Smooth muscle cell (in vitro differentiated cells): ENCODE data around the gene DGKG. TPM values are rescaled to one million over a fixed set of nuclear protein-coding genes. Genes with fewer than 3 reads are reported as not detected.

Source experiments
- DNase-seq: peaks from one replicate; lab custom pipeline; 2025; ENCODE audit not compliant: unreplicated experiment; lab: John Stamatoyannopoulos, UW
- H2AFZ ChIP-seq: fragments of 200-600 bp; sonication (generic); 2 replicates; pipeline ENCODE4 v1.6.0; 2016; ENCODE audit warnings: antibody characterized with exemption, low read depth, mild to moderate bottlenecking
- H3F3A ChIP-seq: fragments of 200-600 bp; sonication (generic); 2 replicates; pipeline ENCODE4 v1.6.0; 2017; ENCODE audit warnings: antibody characterized with exemption, low read depth
- H3K27ac ChIP-seq: fragments of 200-600 bp; sonication (generic); 2 replicates; pipeline ENCODE4 v1.5.1; 2016; ENCODE audit warnings: low read depth, mild to moderate bottlenecking
- H3K27me3 ChIP-seq: fragments of 200-600 bp; sonication (generic); 2 replicates; pipeline ENCODE4 v1.6.1; 2016; ENCODE audit warnings: low read depth, mild to moderate bottlenecking
- H3K36me3 ChIP-seq: fragments of 200-600 bp; sonication (generic); 2 replicates; pipeline ENCODE4 v1.5.1; 2016; ENCODE audit warnings: low read depth
- H3K4me1 ChIP-seq: fragments of 200-600 bp; sonication (generic); 2 replicates; pipeline ENCODE4 v1.5.1; 2016; ENCODE audit warnings: low read depth
- H3K4me2 ChIP-seq: fragments of 200-600 bp; sonication (generic); 2 replicates; pipeline ENCODE4 v1.6.0; 2016; ENCODE audit warnings: mild to moderate bottlenecking
- H3K4me3 ChIP-seq: fragments of 200-600 bp; sonication (generic); 2 replicates; pipeline ENCODE4 v1.5.1; 2016; ENCODE audit warnings: mild to moderate bottlenecking
- H3K79me2 ChIP-seq: fragments of 200-600 bp; sonication (generic); 2 replicates; pipeline ENCODE4 v1.6.0; 2016; ENCODE audit warnings: low read depth, mild to moderate bottlenecking
- H3K9ac ChIP-seq: fragments of 200-600 bp; sonication (generic); 2 replicates; pipeline ENCODE4 v1.6.0; 2016; ENCODE audit warnings: low read depth
- H3K9me3 ChIP-seq: fragments of 200-600 bp; sonication (generic); replicated peaks from 2 replicates; pipeline ENCODE4 v1.5.1; 2016; ENCODE audit warnings: low read depth
- H4K20me1 ChIP-seq: fragments of 200-600 bp; sonication (generic); 2 replicates; pipeline ENCODE4 v1.6.0; 2016; ENCODE audit warnings: low read depth
- WGBS: methylation state at CpG from one replicate; pipeline ENCODE4 v1.1.7; 2016; ENCODE audit warnings: low lambda C conversion rate; 5-methylcytosine and 5-hydroxymethylcytosine counted together
- polyA plus RNA-seq: library from polyadenylated mRNA; unstranded; fragments of >200 nt; fragmentation: Nextera tagmentation; extraction: Ambion mirVana; gene quantifications from 2 replicates; pipeline ENCODE4 v1.2.1, GENCODE V29; 2016
- total RNA-seq: library from RNA; depleted of rRNA; stranded (reverse); fragments of >200 nt; gene quantifications from 2 replicates; pipeline ENCODE4 v1.2.3, GENCODE V29; 2014
- TF ChIP-seq, protein P1 (sequence below): fragments of 200-600 bp; sonication (generic); IDR thresholded peaks from 2 replicates; pipeline ENCODE4 v1.5.1; 2017; ENCODE audit warnings: borderline replicate concordance, mild to moderate bottlenecking, antibody characterized with exemption; ENCODE audit not compliant: insufficient read depth, poor library complexity, severe bottlenecking

Gene DGKG
- total and polyA plus RNA-seq, 2 experiments from 2014 or later, result 0.64 TPM; not detected in 1

GRCh38 chr3:186359078-186359477 is 3.0 kb downstream of the DGKG start:
- Histone ChIP-seq H3K4me2 (no peak overlapping the region), H3K27ac (no peak overlapping the region), H3K9ac (no peak overlapping the region), H3F3A (no peaks in the 10 kb centered on the region), H4K20me1 (no peaks in the 10 kb centered on the region), H2AFZ (no peak overlapping the region), H3K9me3 (no peaks in the 10 kb centered on the region), H3K4me3 (no peak overlapping the region), H3K27me3 (peaks cover 59% of the 10 kb centered on the region), H3K36me3 (no peaks in the 10 kb centered on the region), H3K79me2 (no peaks in the 10 kb centered on the region), H3K4me1 (peaks cover 28% of the 10 kb centered on the region)
- DNase-seq, result no peak
- TF ChIP-seq, protein P1, sequence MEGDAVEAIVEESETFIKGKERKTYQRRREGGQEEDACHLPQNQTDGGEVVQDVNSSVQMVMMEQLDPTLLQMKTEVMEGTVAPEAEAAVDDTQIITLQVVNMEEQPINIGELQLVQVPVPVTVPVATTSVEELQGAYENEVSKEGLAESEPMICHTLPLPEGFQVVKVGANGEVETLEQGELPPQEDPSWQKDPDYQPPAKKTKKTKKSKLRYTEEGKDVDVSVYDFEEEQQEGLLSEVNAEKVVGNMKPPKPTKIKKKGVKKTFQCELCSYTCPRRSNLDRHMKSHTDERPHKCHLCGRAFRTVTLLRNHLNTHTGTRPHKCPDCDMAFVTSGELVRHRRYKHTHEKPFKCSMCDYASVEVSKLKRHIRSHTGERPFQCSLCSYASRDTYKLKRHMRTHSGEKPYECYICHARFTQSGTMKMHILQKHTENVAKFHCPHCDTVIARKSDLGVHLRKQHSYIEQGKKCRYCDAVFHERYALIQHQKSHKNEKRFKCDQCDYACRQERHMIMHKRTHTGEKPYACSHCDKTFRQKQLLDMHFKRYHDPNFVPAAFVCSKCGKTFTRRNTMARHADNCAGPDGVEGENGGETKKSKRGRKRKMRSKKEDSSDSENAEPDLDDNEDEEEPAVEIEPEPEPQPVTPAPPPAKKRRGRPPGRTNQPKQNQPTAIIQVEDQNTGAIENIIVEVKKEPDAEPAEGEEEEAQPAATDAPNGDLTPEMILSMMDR, result no peak
- 82% methylated on average over 3 of the region's 3 CpGs for WGBS

DNA sequence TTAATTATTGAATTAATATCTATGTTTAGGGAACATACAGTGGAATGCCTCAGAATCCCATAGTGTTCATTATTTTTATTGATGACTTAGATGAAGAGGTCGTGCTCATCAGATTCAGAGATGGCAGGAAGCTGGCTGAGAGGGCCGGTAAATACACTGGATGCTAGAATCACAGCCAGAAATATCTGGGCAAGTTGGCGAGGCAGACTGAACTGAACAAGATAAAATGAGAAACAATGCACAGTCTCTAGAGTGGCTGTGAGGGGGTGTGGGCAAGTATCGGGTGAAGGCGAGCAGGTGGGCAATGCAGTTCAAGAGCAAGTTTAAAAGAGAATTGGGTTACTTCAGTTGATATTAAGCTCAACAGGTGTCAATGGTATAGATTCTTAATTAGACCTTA is 5.9 kb downstream of the DGKG start:
- H2AFZ ChIP-seq, result no peak overlapping the region

DNA sequence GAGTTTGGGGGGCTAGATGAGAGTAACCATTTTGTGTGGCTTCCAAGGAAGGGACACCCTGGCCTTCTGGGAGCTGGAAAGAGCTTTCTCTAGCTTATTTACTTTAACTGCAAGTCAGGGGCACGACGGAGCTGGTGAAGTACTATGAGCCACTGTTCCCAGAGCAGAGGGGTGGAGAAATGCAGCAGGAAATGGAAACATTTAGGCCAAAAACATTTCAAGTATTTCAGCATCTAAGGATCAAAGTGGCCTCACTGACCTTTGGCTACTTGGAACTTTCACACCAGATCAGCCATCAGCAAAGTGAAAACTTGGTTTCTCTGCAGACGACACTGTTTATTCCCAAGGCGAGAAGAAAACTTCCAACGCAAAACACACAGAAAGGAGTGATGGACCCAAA is 7.9 kb downstream of the DGKG start:
- H3K79me2 ChIP-seq, result no peaks in the 10 kb centered on the region
- peak overlapping the region; percentile 50 for H3K4me2 ChIP-seq
- no peak overlapping the region for H3K27ac ChIP-seq
- H4K20me1 ChIP-seq, result no peaks in the 10 kb centered on the region
- DNase-seq, result no peak
- peaks cover 14% of the 10 kb centered on the region for H3K27me3 ChIP-seq
- 16% methylated on average over 5 of the region's 5 CpGs for WGBS
- H3K36me3 ChIP-seq, result no peaks in the 10 kb centered on the region
- H3K9ac ChIP-seq, result no peak overlapping the region
- H3K4me1 ChIP-seq, result no peaks in the 10 kb centered on the region
- no peak overlapping the region for H3K4me3 ChIP-seq
- no peaks in the 10 kb centered on the region for H3F3A ChIP-seq
- peak overlapping the region; percentile 42 for H2AFZ ChIP-seq
- H3K9me3 ChIP-seq, result no peaks in the 10 kb centered on the region
- TF ChIP-seq, protein P1, result no peak

More for the DNA sequence above, 5.9 kb downstream of the DGKG start:
- Histone ChIP-seq H3K4me3 (no peak overlapping the region), H3K27ac (no peak overlapping the region), H3K9me3 (no peaks in the 10 kb centered on the region), H3K79me2 (no peaks in the 10 kb centered on the region), H3K4me2 (no peak overlapping the region), H3K9ac (no peak overlapping the region), H3F3A (no peaks in the 10 kb centered on the region), H3K4me1 (peaks cover 7% of the 10 kb centered on the region), H3K36me3 (no peaks in the 10 kb centered on the region), H3K27me3 (peaks cover 34% of the 10 kb centered on the region), H4K20me1 (no peaks in the 10 kb centered on the region)
- 94% methylated on average over 5 of the region's 5 CpGs for WGBS
- TF ChIP-seq, protein P1, result no peak
- DNase-seq, result no peak

DNA sequence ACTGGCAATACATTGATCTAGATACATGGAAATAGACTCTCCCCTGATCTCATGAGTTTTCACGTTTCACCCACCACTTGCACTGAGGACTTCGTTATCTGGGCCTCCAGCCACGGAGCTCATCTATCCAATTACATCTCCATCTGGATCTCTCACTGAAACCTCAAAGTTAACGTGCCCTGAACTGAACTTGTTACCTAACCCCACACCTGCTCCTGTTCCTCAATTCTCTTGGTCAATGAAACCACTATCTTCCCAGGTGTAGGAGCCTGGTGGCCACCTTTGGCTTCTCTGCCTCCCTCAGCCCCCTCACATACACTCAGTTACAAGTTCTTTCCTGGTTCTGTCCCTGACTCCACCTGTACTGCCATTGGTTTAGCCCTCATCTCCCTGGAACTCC is 9.7 kb downstream of the DGKG start:
- no peaks in the 10 kb centered on the region for H3F3A ChIP-seq
- 90% methylated on average over 4 of the region's 4 CpGs for WGBS

More for the DNA sequence above, 9.7 kb downstream of the DGKG start:
- no peak overlapping the region for H3K9ac ChIP-seq
- no peaks in the 10 kb centered on the region for H3K4me1 ChIP-seq
- H2AFZ ChIP-seq, result no peak overlapping the region
- no peaks in the 10 kb centered on the region for H3K27me3 ChIP-seq
- H3K27ac ChIP-seq, result no peak overlapping the region
- no peaks in the 10 kb centered on the region for H3K9me3 ChIP-seq
- no peak overlapping the region for H3K4me3 ChIP-seq
- TF ChIP-seq, protein P1, result no peak
- no peak overlapping the region for H3K4me2 ChIP-seq
- no peaks in the 10 kb centered on the region for H3K36me3 ChIP-seq
- H4K20me1 ChIP-seq, result no peaks in the 10 kb centered on the region
- no peak for DNase-seq
- no peaks in the 10 kb centered on the region for H3K79me2 ChIP-seq
